Right atrium auricular region (tissue), 2 donors: ENCODE data around the gene CACNA1H. TPM values are rescaled to one million over a fixed set of nuclear protein-coding genes. Genes with fewer than 3 reads are reported as not detected.
"Not testable (repeated sequence)": the region's sequence is repeated elsewhere in the genome, so short reads cannot be mapped to it uniquely, and the experiment has no call there.

Experiments used
- DNase-seq: peaks from one replicate; pipeline ENCODE4 v3.0.0-alpha.2; 2019; ENCODE audit warnings: low spot score
- H3K27ac ChIP-seq, 2 donors: fragments of 200-600 bp; sonication (generic); 1 replicate in 1 of 2; 2 replicates in 1 of 2; pipeline ENCODE4 v1.5.1; 2016 to 2019
- H3K27me3 ChIP-seq, 2 donors: fragments of 200-600 bp; sonication (generic); one replicate each; pipeline versions ENCODE4 v1.5.1 to v1.6.0; 2017 to 2019
- H3K36me3 ChIP-seq: fragments of 200-600 bp; sonication (generic); one replicate; pipeline ENCODE4 v1.5.1; 2016
- H3K4me1 ChIP-seq, 2 donors: fragments of 200-600 bp; sonication (generic); one replicate each; pipeline versions ENCODE4 v1.5.1 to v1.6.0; 2017 to 2019
- H3K4me3 ChIP-seq, 2 donors: fragments of 200-600 bp; sonication (generic); 1 replicate in 1 of 2; 2 replicates in 1 of 2; pipeline ENCODE4 v1.5.1; 2017 to 2019; ENCODE audit warnings: mild to moderate bottlenecking in 1 of 2, moderate library complexity in 1 of 2
- H3K9me3 ChIP-seq, 2 donors: fragments of 200-600 bp; sonication (generic); one replicate each; pipeline ENCODE4 v1.5.1; 2019
- total RNA-seq, 2 donors: library from RNA; depleted of rRNA; stranded (reverse); fragments of >200 nt; gene quantifications; one replicate each; pipeline ENCODE4 v1.1.0, GENCODE V29; 2016
- TF ChIP-seq, protein P1 (sequence below), 2 donors: fragments of 200-600 bp; sonication (generic); IDR thresholded peaks; one replicate each; pipeline ENCODE4 v1.5.1; 2019; ENCODE audit warnings: antibody characterized with exemption in 2 of 2

CACNA1H gene
- total RNA-seq, 2 donors from 2014 or later, result 7.0 to 9.4 TPM

DNA sequence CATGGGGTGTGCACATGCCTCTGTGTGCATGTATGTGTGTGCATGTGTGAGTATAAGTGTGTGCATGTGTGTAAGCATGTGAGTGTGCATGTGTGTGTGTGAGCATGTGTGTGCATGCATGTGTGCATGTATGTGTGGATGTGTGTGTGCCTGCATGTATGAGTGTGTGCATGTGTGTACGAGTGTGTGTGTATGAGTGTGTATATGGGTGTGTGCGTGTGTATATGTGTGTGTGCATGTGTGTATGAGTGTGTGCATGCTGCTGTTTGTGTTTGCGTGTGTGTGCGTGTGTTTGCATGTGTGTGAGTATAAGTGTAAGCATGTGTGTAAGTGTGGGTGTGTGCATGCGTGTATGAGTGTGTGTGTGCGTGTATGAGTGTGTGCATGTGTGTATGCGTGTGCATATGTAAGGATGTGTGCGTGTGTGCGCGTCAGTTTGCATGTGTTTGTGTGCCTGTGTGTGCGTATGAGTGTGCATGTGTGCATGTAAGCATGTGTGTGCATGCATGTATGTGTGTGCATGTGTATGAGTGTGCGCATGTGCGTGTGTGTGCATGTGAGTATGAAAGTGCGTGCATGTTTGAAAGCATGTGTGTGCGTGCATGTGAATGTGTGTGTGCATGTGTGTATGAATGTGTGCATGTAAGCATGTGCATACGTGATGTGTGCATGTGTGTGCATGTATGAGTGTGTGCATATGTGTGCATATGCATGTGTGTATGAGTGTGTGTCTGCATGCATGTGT is 111.6 kb downstream of the CACNA1H start:
- TF ChIP-seq, protein P1, sequence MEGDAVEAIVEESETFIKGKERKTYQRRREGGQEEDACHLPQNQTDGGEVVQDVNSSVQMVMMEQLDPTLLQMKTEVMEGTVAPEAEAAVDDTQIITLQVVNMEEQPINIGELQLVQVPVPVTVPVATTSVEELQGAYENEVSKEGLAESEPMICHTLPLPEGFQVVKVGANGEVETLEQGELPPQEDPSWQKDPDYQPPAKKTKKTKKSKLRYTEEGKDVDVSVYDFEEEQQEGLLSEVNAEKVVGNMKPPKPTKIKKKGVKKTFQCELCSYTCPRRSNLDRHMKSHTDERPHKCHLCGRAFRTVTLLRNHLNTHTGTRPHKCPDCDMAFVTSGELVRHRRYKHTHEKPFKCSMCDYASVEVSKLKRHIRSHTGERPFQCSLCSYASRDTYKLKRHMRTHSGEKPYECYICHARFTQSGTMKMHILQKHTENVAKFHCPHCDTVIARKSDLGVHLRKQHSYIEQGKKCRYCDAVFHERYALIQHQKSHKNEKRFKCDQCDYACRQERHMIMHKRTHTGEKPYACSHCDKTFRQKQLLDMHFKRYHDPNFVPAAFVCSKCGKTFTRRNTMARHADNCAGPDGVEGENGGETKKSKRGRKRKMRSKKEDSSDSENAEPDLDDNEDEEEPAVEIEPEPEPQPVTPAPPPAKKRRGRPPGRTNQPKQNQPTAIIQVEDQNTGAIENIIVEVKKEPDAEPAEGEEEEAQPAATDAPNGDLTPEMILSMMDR (IDR thresholded peaks at IDR 0.05), result no peak
- Histone ChIP-seq H3K27ac (no peak overlapping the region), H3K27me3 (peaks cover 0 to 5% of the 10 kb centered on the region in 2 donors), H3K4me3 (no peak overlapping the region), H3K9me3 (no peaks in the 10 kb centered on the region), H3K4me1 (no peaks in the 10 kb centered on the region), H3K36me3 (no peaks in the 10 kb centered on the region)
- no peak for DNase-seq

DNA sequence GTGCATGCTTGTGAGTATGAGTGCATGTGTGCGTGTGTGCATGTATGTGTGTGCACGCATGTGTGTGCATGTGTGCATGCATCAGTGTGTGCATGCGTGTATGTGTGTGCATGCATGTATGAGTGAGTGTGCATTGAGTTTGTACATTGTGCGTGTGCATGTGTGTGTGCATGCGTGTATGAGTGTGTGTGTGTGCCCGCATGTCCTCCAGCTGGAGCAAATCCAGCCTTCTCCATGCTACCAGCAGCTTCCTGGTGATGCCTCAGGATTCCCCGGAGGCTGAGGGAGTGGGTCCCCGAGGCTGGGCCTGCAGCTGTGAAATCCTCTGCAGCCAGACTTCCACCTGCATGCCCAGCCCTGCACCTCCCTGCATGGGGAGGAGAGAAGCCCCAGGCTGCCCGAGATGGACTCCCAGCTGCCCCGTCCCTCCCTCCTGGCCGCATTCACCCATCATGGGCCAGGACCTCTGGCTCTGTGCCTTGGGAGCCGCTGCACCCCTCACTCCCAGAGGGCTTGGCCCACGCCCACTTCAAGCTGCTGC is 112.3 kb downstream of the CACNA1H start:
- H3K9me3 ChIP-seq, result no peaks in the 10 kb centered on the region
- no peaks in the 10 kb centered on the region for H3K36me3 ChIP-seq
- H3K4me3 ChIP-seq, result no peak overlapping the region
- H3K27me3 ChIP-seq, result peaks cover 0 to 5% of the 10 kb centered on the region in 2 donors
- TF ChIP-seq, protein P1 (IDR thresholded peaks at IDR 0.05), result no peak
- DNase-seq, result no peak
- H3K4me1 ChIP-seq, result no peaks in the 10 kb centered on the region
- H3K27ac ChIP-seq, result no peak overlapping the region

DNA sequence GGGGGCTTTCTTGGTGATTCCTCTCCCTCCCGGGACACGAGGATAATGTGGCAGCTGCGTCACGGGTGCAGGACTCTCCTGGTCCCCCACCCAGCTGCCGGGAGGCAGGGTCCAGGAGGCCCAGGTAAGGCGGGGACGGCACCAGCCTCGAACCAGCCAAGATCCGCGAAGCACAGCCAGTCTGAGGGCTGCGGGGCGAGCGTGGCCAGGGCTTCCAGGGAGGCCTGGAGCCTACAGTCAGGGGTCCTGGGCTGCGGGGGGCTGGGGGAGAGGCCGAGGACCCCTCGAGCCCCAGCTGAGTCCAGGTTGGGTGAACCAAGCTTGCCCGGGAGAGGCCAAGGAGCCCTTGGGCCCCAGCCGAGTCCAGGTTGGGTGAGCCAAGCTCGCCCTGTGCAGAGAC is 112.9 kb downstream of the CACNA1H start:
- no peak overlapping the region for H3K27ac ChIP-seq
- DNase-seq, result no peak

DNA sequence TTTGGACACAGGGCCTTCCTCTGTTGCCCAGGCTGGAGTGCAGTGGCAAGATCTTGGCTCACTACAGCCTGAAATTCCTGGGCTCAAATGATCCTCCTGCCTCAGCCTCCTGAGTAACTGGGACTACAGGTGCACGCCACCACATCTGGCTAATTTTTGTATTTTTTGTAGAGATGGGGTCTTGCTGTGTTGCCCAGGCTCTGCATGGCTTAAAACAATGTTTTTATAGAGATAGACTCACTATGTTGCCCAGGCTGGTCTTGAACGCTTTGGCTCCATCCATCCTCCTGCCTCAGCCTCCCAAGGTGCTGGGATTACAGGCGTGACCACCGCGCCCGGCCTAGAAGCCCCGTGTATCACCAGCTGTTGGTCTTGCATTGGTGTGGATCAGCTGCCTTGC is 116.5 kb downstream of the CACNA1H start:
- not testable (repeated sequence) for H3K36me3 ChIP-seq, H3K27ac ChIP-seq, H3K4me1 ChIP-seq, H3K9me3 ChIP-seq, H3K4me3 ChIP-seq, H3K27me3 ChIP-seq, DNase-seq

More for the DNA sequence above, 112.9 kb downstream of the CACNA1H start:
- H3K9me3 ChIP-seq, result no peaks in the 10 kb centered on the region
- H3K27me3 ChIP-seq, result peaks cover 0 to 4% of the 10 kb centered on the region in 2 donors
- no peaks in the 10 kb centered on the region for H3K4me1 ChIP-seq
- TF ChIP-seq, protein P1 (IDR thresholded peaks at IDR 0.05), result no peak
- H3K4me3 ChIP-seq, result no peak overlapping the region
- no peaks in the 10 kb centered on the region for H3K36me3 ChIP-seq

DNA sequence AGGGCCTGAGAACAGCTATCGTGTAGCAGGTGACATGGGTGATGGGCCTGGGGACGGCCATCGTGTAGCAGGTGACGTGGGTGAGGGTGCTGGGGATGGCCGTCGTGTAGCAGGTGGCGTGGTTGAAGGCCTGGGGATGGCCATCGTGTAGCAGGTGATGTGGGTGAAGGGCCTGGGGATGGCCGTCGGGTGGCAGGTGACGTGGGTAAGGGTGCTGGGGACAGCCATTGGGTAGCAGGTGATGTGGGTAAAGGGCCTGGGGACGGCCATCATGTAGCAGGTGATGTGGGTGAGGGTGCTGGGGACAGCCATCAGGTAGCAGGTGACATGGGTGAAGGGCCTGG is 118.4 kb downstream of the CACNA1H start:
- H3K27ac ChIP-seq, result no peak overlapping the region
- DNase-seq, result no peak
- no peaks in the 10 kb centered on the region for H3K36me3 ChIP-seq
- no peaks in the 10 kb centered on the region for H3K9me3 ChIP-seq
- H3K4me3 ChIP-seq, result no peak overlapping the region
- peaks cover 0 to 4% of the 10 kb centered on the region in 2 donors for H3K4me1 ChIP-seq
- TF ChIP-seq, protein P1 (IDR thresholded peaks at IDR 0.05), result no peak
- no peaks in the 10 kb centered on the region for H3K27me3 ChIP-seq

Other genes with a start within 250 kb of the CACNA1H start
- gene LMF1, start 182.1 kb upstream of the CACNA1H start, total RNA-seq, result 10 to 100 TPM; 11.9 to 14.1 TPM
- gene SOX8, start 171.3 kb upstream of the CACNA1H start, total RNA-seq, result 1 to 10 TPM; 1.0 to 1.6 TPM
- gene SSTR5, start 80.4 kb upstream of the CACNA1H start, total RNA-seq, result 10 to 100 TPM in 1 of 2 donors, 1 to 10 TPM in 1; 2.7 to 14.1 TPM
- not detected for gene C1QTNF8, start 56.9 kb upstream of the CACNA1H start, total RNA-seq
- not detected for gene TPSG1, start 72.2 kb downstream of the CACNA1H start, total RNA-seq
- 10 to 100 TPM in 1 of 2 donors, 1 to 10 TPM in 1; 1.2 to 12.5 TPM for gene TPSB2, start 77.1 kb downstream of the CACNA1H start, total RNA-seq
- 1 to 10 TPM; 2.6 to 8.9 TPM for gene TPSAB1, start 87.6 kb downstream of the CACNA1H start, total RNA-seq
- under 1 TPM in 1 of 2 donors, not detected in 1; 0.63 TPM for gene TPSD1, start 103.0 kb downstream of the CACNA1H start, total RNA-seq
- gene UBE2I, start 156.5 kb downstream of the CACNA1H start, total RNA-seq, result 10 to 100 TPM; 58.8 to 59.5 TPM
- 1 to 10 TPM in 1 of 2 donors, under 1 TPM in 1; 0.35 to 2.4 TPM for gene BAIAP3, start 180.5 kb downstream of the CACNA1H start, total RNA-seq
- 10 to 100 TPM; 72.8 to 73.7 TPM for gene TSR3, start 198.8 kb downstream of the CACNA1H start, total RNA-seq
- 10 to 100 TPM; 31.8 to 46.7 TPM for gene GNPTG, start 198.8 kb downstream of the CACNA1H start, total RNA-seq